ENCODE data around the gene RXRA.

RXRA gene

GRCh38 chr9:134326724-134327601 is 708 bp downstream of the RXRA start:
- H2BK12ac ChIP-seq (ENCODE audit: low read length): no peak overlapping the region
- peaks cover 30% of the 10 kb centered on the region for H3K79me1 ChIP-seq (ENCODE audit: low read depth, low read length)
- H3K4me2 ChIP-seq (ENCODE audit: insufficient read depth, low read length, poor library complexity, severe bottlenecking): peak overlapping the region; percentile 94
- no peak overlapping the region for H3K23ac ChIP-seq (ENCODE audit: low read depth, low read length, poor library complexity)
- no peak overlapping the region for H3K14ac ChIP-seq (ENCODE audit: low read length)
- peak overlapping the region; percentile 59 for H2BK5ac ChIP-seq (ENCODE audit: low read length)
- H3K27me3 ChIP-seq (ENCODE audit: control insufficient read depth in 3 of 3, insufficient read depth in 3 of 3, low read depth in 1 of 3, low read length in 3 of 3): peaks cover 0 to 7% (median 0%) of the 10 kb centered on the region in 3 experiments
- no peak overlapping the region for H2BK120ac ChIP-seq (ENCODE audit: low read depth, low read length)
- peak overlapping the region; percentile 83 for H3K27ac ChIP-seq (replicated peaks; ENCODE audit: low read length)
- H3K4ac ChIP-seq (ENCODE audit: low read length): no peak overlapping the region
- WGBS, 2 donors (ENCODE audit: extremely low coverage in 2 of 2, insufficient read length in 2 of 2, insufficient replicate concordance in 1 of 2): no CpG with 5 or more reads among the region's 83 CpGs
- H2AFZ ChIP-seq (ENCODE audit: low read length): peak overlapping the region; percentile 69
- H3K9me3 ChIP-seq (replicated peaks in 1 of 2; ENCODE audit: control insufficient read depth in 2 of 2, insufficient read depth in 1 of 2, low read depth in 1 of 2, low read length in 2 of 2): peaks cover 0 to 2% of the 10 kb centered on the region in 2 donors
- H3K9ac ChIP-seq (ENCODE audit: low read depth, low read length, poor library complexity): peak overlapping the region; percentile 96
- no peak for DNase-seq (ENCODE audit: low spot score)
- H3K18ac ChIP-seq (ENCODE audit: low read length): peak overlapping the region; percentile 91
- H2AK5ac ChIP-seq (ENCODE audit: low read depth, low read length): peak overlapping the region; percentile 68
- H3K4me1 ChIP-seq (ENCODE audit: control insufficient read depth in 2 of 2, insufficient read depth in 1 of 2, low read depth in 1 of 2, low read length in 2 of 2): peaks cover 39 to 57% of the 10 kb centered on the region in 2 donors
- no peak overlapping the region for H4K91ac ChIP-seq (ENCODE audit: low read depth, low read length, poor library complexity)
- peak overlapping the region; percentile 77 to 89 for H3K4me3 ChIP-seq (ENCODE audit: low read length in 2 of 2)
- H2BK15ac ChIP-seq (ENCODE audit: low read length): peak overlapping the region; percentile 93
- no peak overlapping the region for H4K8ac ChIP-seq (ENCODE audit: low read depth, low read length)
- no peaks in the 10 kb centered on the region for H3K36me3 ChIP-seq (replicated peaks in 1 of 2; ENCODE audit: control insufficient read depth in 2 of 2, insufficient read depth in 2 of 2, low read length in 2 of 2)

GRCh38 chr9:134327671-134328231 is 1.5 kb downstream of the RXRA start:
- Histone ChIP-seq H3K27ac (replicated peaks; ENCODE audit: low read length) (peak overlapping the region; percentile 92), H2BK15ac (ENCODE audit: low read length) (peak overlapping the region; percentile 93), H3K14ac (ENCODE audit: low read length) (no peak overlapping the region), H3K79me1 (ENCODE audit: low read depth, low read length) (peaks cover 38% of the 10 kb centered on the region), H3K18ac (ENCODE audit: low read length) (peak overlapping the region; percentile 91), H3K9me3 (replicated peaks in 1 of 2; ENCODE audit: control insufficient read depth in 2 of 2, insufficient read depth in 1 of 2, low read depth in 1 of 2, low read length in 2 of 2) (peaks cover 0 to 2% of the 10 kb centered on the region in 2 donors), H3K36me3 (replicated peaks in 1 of 2; ENCODE audit: control insufficient read depth in 2 of 2, insufficient read depth in 2 of 2, low read length in 2 of 2) (no peaks in the 10 kb centered on the region), H3K23ac (ENCODE audit: low read depth, low read length, poor library complexity) (peak overlapping the region; percentile 58), H3K27me3 (ENCODE audit: control insufficient read depth in 3 of 3, insufficient read depth in 3 of 3, low read depth in 1 of 3, low read length in 3 of 3) (peaks cover 0 to 4% (median 0%) of the 10 kb centered on the region in 3 experiments), H4K91ac (ENCODE audit: low read depth, low read length, poor library complexity) (no peak overlapping the region), H2AK5ac (ENCODE audit: low read depth, low read length) (peak overlapping the region; percentile 68), H3K4me2 (ENCODE audit: insufficient read depth, low read length, poor library complexity, severe bottlenecking) (peak overlapping the region; percentile 94), H2AFZ (ENCODE audit: low read length) (no peak overlapping the region), H3K4me3 (ENCODE audit: low read length in 2 of 2) (peak overlapping the region; percentile 77 to 89), H3K4ac (ENCODE audit: low read length) (no peak overlapping the region), H2BK120ac (ENCODE audit: low read depth, low read length) (no peak overlapping the region), H2BK12ac (ENCODE audit: low read length) (no peak overlapping the region), H3K9ac (ENCODE audit: low read depth, low read length, poor library complexity) (peak overlapping the region; percentile 78), H4K8ac (ENCODE audit: low read depth, low read length) (no peak overlapping the region), H3K4me1 (ENCODE audit: control insufficient read depth in 2 of 2, insufficient read depth in 1 of 2, low read depth in 1 of 2, low read length in 2 of 2) (peaks cover 39 to 63% of the 10 kb centered on the region in 2 donors), H2BK5ac (ENCODE audit: low read length) (peak overlapping the region; percentile 66)
- WGBS, 2 donors (ENCODE audit: extremely low coverage in 2 of 2, insufficient read length in 2 of 2, insufficient replicate concordance in 1 of 2): no CpG with 5 or more reads among the region's 10 CpGs
- DNase-seq (ENCODE audit: low spot score): no peak

- Histone ChIP-seq H2AFZ (ENCODE audit: low read length) (no peak overlapping the region), H3K36me3 (replicated peaks in 1 of 2; ENCODE audit: control insufficient read depth in 2 of 2, insufficient read depth in 2 of 2, low read length in 2 of 2) (no peaks in the 10 kb centered on the region), H2BK5ac (ENCODE audit: low read length) (peak overlapping the region; percentile 66), H3K27me3 (ENCODE audit: control insufficient read depth in 3 of 3, insufficient read depth in 3 of 3, low read depth in 1 of 3, low read length in 3 of 3) (no peaks in the 10 kb centered on the region), H2AK5ac (ENCODE audit: low read depth, low read length) (peak overlapping the region; percentile 89), H2BK120ac (ENCODE audit: low read depth, low read length) (peak overlapping the region; percentile 90), H2BK12ac (ENCODE audit: low read length) (peak overlapping the region; percentile 2), H3K18ac (ENCODE audit: low read length) (peak overlapping the region; percentile 91), H4K91ac (ENCODE audit: low read depth, low read length, poor library complexity) (peak overlapping the region; percentile 5), H3K9me3 (replicated peaks in 1 of 2; ENCODE audit: control insufficient read depth in 2 of 2, insufficient read depth in 1 of 2, low read depth in 1 of 2, low read length in 2 of 2) (no peaks in the 10 kb centered on the region), H3K79me1 (ENCODE audit: low read depth, low read length) (peaks cover 43% of the 10 kb centered on the region), H3K4me3 (ENCODE audit: low read length in 2 of 2) (peak overlapping the region in 1 of 2 donors; percentile 77), H3K23ac (ENCODE audit: low read depth, low read length, poor library complexity) (peak overlapping the region; percentile 58), H3K14ac (ENCODE audit: low read length) (peak overlapping the region; percentile 42), H3K9ac (ENCODE audit: low read depth, low read length, poor library complexity) (peak overlapping the region; percentile 84), H3K4ac (ENCODE audit: low read length) (no peak overlapping the region), H4K8ac (ENCODE audit: low read depth, low read length) (no peak overlapping the region), H3K27ac (replicated peaks; ENCODE audit: low read length) (peak overlapping the region; percentile 92), H3K4me1 (ENCODE audit: control insufficient read depth in 2 of 2, insufficient read depth in 1 of 2, low read depth in 1 of 2, low read length in 2 of 2) (peaks cover 39 to 60% of the 10 kb centered on the region in 2 donors), H2BK15ac (ENCODE audit: low read length) (peak overlapping the region; percentile 99), H3K4me2 (ENCODE audit: insufficient read depth, low read length, poor library complexity, severe bottlenecking) (peak overlapping the region; percentile 94)
- WGBS, 2 donors (ENCODE audit: extremely low coverage in 2 of 2, insufficient read length in 2 of 2, insufficient replicate concordance in 1 of 2): no CpG with 5 or more reads among the region's 16 CpGs
- peak; percentile 69 for DNase-seq (ENCODE audit: low spot score)
These were observed 2.1 kb downstream of the RXRA start for GRCh38 chr9:134328341-134328840.

Measured in neuronal stem cell (in vitro differentiated cells).